Ovary (tissue), 9 donors: Measurements from ENCODE around the gene ARHGEF37. TPM values are rescaled to one million over a fixed set of nuclear protein-coding genes. Genes with fewer than 3 reads are reported as not detected.
"Not testable (repeated sequence)": the region's sequence is repeated elsewhere in the genome, so short reads cannot be mapped to it uniquely, and the experiment has no call there.

Source experiments
- DNase-seq, 5 donors: peaks; one replicate each; pipeline ENCODE4 v3.0.0-alpha.2; 2019 to 2020
- H3K27ac ChIP-seq, 2 donors: fragments of 200-600 bp; one replicate each; pipeline versions ENCODE4 v1.5.1 to v1.8.0; 2019 to 2022
- H3K27me3 ChIP-seq: fragments of 200-600 bp; one replicate; pipeline ENCODE4 v1.8.0; 2022
- H3K36me3 ChIP-seq: fragments of 200-600 bp; sonication (generic); one replicate; pipeline ENCODE4 v1.5.1; 2019
- H3K4me1 ChIP-seq: one replicate; pipeline ENCODE4 v1.8.1; 2013; ENCODE audit warnings: mild to moderate bottlenecking, moderate library complexity; ENCODE audit not compliant: insufficient read depth
- H3K4me3 ChIP-seq: fragments of 200-600 bp; sonication (generic); one replicate; pipeline ENCODE4 v1.5.1; 2017
- H3K9me3 ChIP-seq, 2 donors: fragments of 200-600 bp in 1 of 2; sonication (generic) in 1 of 2; one replicate each; pipeline versions ENCODE4 v1.5.1 to v1.8.1; 2013 to 2019; ENCODE audit warnings: mild to moderate bottlenecking in 1 of 2, moderate library complexity in 1 of 2
- CTCF ChIP-seq, 3 donors: fragments of 450-650 bp in 2 of 3; fragments of 200-600 bp in 1 of 3; IDR thresholded peaks; one replicate each; pipeline versions ENCODE4 v1.5.1 to v1.8.0; 2016 to 2022; ENCODE audit warnings: antibody characterized with exemption in 3 of 3, mild to moderate bottlenecking in 1 of 3
- EP300 ChIP-seq: sonication (generic); formaldehyde crosslinking; IDR thresholded peaks from one replicate; pipeline ENCODE4 v1.6.1; 2017; ENCODE audit warnings: antibody characterized with exemption
- POLR2A ChIP-seq: fragments of 450-650 bp; IDR thresholded peaks from one replicate; pipeline ENCODE4 v1.6.1; 2017; ENCODE audit warnings: antibody characterized with exemption, mild to moderate bottlenecking, moderate library complexity
- WGBS, 3 donors: extraction: QIAGEN DNeasy Blood & Tissue Kit in 1 of 3; methylation state at CpG; one replicate each; pipeline versions ENCODE4 v1.1.5 to v1.1.7; 2013 to 2017; 5-methylcytosine and 5-hydroxymethylcytosine counted together
- intact Hi-C, 4 donors: fragments of 100-400 bp; cut with DNase I; formaldehyde crosslinking; loops; one replicate each; pipeline versions ENCODE4 v1.11.0 to v1.15.1; 2022 to 2023
- polyA plus RNA-seq, 2 donors: library from polyadenylated mRNA; stranded (reverse); fragments of 200-250 nt in 1 of 2; fragments of 350-450 nt in 1 of 2; fragmentation: Illumina TruSeq in 1 of 2; extraction: RNeasy Lipid Tissue Mini Kit (QIAGEN cat#74804) in 1 of 2; gene quantifications; one replicate each; pipeline ENCODE4 v1.2.3, GENCODE V29; 2013 to 2014
- total RNA-seq, 7 donors: library from RNA; depleted of rRNA in 2 of 7; stranded (reverse); fragments of >200 nt in 2 of 7; fragmentation: NEBNext Ultra II Directional in 3 of 7; extraction: Animal tissue kit (Norgen Biotek cat#: 25700) in 3 of 7; gene quantifications; one replicate each; pipeline versions ENCODE4 v1.1.0 to v1.2.4, GENCODE V29; 2016 to 2023
- donor health status: DM: no; HTN: no; CAD: no; lungs with moderate emphysema.
- donor health status: DM: no; HTN: no; CAD: no.
- donor health status: Bipolar disorder and iron deficiency.
- donor health status: DM: yes; HTN: yes; CAD: no.
- donor health status: DM: no; HTN: no; CAD: no.
- donor health status: DM: yes; HTN: yes; CAD: no.

ARHGEF37 gene
- total and polyA plus RNA-seq, 9 donors, result 4.1 to 9.9 (median 6.2) TPM

DNA sequence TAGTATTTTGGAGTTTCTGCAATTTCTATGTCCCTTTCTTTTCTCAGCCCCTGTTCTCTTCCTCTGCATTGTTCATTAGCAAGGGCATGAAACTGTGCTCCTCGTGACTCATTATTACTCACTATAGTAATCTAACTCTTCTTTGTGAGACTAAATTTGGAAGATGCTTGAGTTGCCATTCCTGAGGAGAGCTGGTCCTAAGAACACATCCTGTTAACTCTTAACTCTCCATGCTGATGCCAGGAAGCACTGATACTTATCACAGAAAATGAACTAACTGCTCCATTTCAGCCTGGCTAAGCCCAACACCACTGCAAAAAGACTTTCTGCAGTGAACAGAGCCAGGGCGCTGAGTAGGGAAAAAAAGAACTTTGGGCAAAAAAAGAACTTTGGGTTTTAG, 19.4 kb upstream of the ARHGEF37 start:
- Histone ChIP-seq H3K4me1 (peaks cover 12% of the 10 kb centered on the region), H3K9me3 (no peaks in the 10 kb centered on the region), H3K27ac (peak overlapping the region in 1 of 2 donors; percentile 48), H3K4me3 (no peak overlapping the region), H3K36me3 (no peaks in the 10 kb centered on the region), H3K27me3 (no peaks in the 10 kb centered on the region)
- intact Hi-C loops, result no loop called here
- no peak for DNase-seq
- TF ChIP-seq CTCF (IDR thresholded peaks at IDR 0.05), result peak in 1 of 3 donors; percentile 9
- TF ChIP-seq POLR2A, result no peak
- WGBS, 3 donors, result 36 to 37% (median 37%) methylated on average over 2 of the region's 2 CpGs

DNA sequence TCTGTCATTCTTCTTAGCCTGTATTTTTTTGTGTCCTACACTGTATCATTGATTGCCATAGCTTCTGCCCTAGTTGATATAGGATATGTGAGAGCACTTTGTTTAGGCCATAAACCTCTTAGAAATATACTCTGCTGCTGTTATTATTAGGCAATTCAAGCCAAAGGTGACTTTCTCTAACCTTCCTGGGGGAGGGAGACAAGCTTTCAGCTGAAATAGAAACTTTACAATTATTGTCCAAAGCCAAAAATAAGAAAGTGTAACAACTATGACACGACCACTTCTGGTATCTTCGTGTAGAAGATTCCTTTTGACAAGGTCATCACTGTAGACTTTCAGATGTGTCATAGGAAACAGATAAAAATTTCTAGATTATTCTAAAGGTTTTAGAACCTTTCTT, 17.8 kb upstream of the ARHGEF37 start:
- intact Hi-C loops, result no loop called here
- Histone ChIP-seq H3K36me3 (no peaks in the 10 kb centered on the region), H3K4me1 (peaks cover 12% of the 10 kb centered on the region), H3K4me3 (no peak overlapping the region), H3K27me3 (no peaks in the 10 kb centered on the region), H3K27ac (peak overlapping the region in 1 of 2 donors; percentile 26), H3K9me3 (no peaks in the 10 kb centered on the region)
- WGBS, 3 donors, result 21 to 31% (median 30%) methylated on average over 2 of the region's 2 CpGs
- DNase-seq, result no peak
- TF ChIP-seq POLR2A (no peak), EP300 (no peak), CTCF (IDR thresholded peaks at IDR 0.05) (no peak)

GRCh38 chr5:149564542-149565140, 16.7 kb upstream of the ARHGEF37 start:
- H3K36me3 ChIP-seq, H3K27me3 ChIP-seq, H3K4me3 ChIP-seq, H3K27ac ChIP-seq, DNase-seq, H3K9me3 ChIP-seq, intact Hi-C loops: not testable (repeated sequence)
- H3K4me1 ChIP-seq, result peaks cover 12% of the 10 kb centered on the region
- TF ChIP-seq CTCF (IDR thresholded peaks at IDR 0.05), result peak; percentile 33 to 74 (median 71)
- 47 to 58% (median 51%) methylated on average over 15 of the region's 15 CpGs for WGBS, 3 donors

- DNase-seq, result no peak
- WGBS, 3 donors, result 66 to 69% (median 68%) methylated on average over 1 of the region's 1 CpG
- H3K4me1 ChIP-seq, result peaks cover 9% of the 10 kb centered on the region
- no peak for TF ChIP-seq POLR2A
- no peaks in the 10 kb centered on the region for H3K36me3 ChIP-seq
- intact Hi-C loops, result no loop called here
- no peaks in the 10 kb centered on the region for H3K9me3 ChIP-seq
- no peak overlapping the region for H3K27ac ChIP-seq
- no peak overlapping the region for H3K4me3 ChIP-seq
- H3K27me3 ChIP-seq, result no peaks in the 10 kb centered on the region
Observed at GRCh38 chr5:149567226-149567625, 14.1 kb upstream of the ARHGEF37 start.

DNA sequence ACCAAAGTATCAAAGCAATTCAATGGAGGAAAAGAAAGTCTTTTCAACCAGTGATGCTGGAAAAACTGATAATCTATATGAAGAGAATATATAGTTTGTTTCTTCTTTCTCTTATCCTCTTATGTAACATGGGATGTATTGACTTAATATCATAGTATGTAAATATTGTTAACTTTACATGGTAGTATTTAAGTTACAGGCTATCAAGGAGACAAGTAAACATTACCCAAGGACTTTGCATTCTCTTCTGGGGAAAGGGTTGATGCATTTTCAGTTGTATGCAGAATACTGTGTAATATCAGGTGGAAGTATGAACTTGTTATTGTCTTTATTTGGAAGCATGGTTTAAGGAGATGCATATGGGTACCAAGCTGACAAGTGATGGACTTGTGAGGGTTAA, 9.1 kb upstream of the ARHGEF37 start:
- H3K9me3 ChIP-seq, result no peaks in the 10 kb centered on the region
- no peaks in the 10 kb centered on the region for H3K27me3 ChIP-seq
- H3K36me3 ChIP-seq, result no peaks in the 10 kb centered on the region
- H3K4me3 ChIP-seq, result no peak overlapping the region
- DNase-seq, result no peak
- no peaks in the 10 kb centered on the region for H3K4me1 ChIP-seq
- intact Hi-C loops, result no loop called here
- no peak overlapping the region for H3K27ac ChIP-seq
- no peak for TF ChIP-seq POLR2A
- no peak for TF ChIP-seq EP300
- no peak for TF ChIP-seq CTCF (IDR thresholded peaks at IDR 0.05)
